GM12875 (cell line): Measurements from ENCODE around the gene IGSF10.
A peak's percentile ranks its signal among the peaks of the same experiment; 100 is the strongest.

Experiments
- H3K4me3 ChIP-seq: one replicate; pipeline ENCODE4 v1.5.1; 2011; ENCODE audit warnings: low read depth, low read length, control low read depth
- TF ChIP-seq, protein P1 (sequence below): IDR thresholded peaks from 2 replicates; pipeline ENCODE4 v1.5.1; 2011; ENCODE audit warnings: low read depth, mild to moderate bottlenecking, control low read depth, inconsistent platforms, low read length, moderate library complexity, borderline replicate concordance; ENCODE audit not compliant: insufficient read depth

The IGSF10 gene

GRCh38 chr3:151477591-151478334, 16.9 kb upstream of the IGSF10 start:
- TF ChIP-seq, protein P1, sequence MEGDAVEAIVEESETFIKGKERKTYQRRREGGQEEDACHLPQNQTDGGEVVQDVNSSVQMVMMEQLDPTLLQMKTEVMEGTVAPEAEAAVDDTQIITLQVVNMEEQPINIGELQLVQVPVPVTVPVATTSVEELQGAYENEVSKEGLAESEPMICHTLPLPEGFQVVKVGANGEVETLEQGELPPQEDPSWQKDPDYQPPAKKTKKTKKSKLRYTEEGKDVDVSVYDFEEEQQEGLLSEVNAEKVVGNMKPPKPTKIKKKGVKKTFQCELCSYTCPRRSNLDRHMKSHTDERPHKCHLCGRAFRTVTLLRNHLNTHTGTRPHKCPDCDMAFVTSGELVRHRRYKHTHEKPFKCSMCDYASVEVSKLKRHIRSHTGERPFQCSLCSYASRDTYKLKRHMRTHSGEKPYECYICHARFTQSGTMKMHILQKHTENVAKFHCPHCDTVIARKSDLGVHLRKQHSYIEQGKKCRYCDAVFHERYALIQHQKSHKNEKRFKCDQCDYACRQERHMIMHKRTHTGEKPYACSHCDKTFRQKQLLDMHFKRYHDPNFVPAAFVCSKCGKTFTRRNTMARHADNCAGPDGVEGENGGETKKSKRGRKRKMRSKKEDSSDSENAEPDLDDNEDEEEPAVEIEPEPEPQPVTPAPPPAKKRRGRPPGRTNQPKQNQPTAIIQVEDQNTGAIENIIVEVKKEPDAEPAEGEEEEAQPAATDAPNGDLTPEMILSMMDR = no peak
- no peak overlapping the region for H3K4me3 ChIP-seq

DNA sequence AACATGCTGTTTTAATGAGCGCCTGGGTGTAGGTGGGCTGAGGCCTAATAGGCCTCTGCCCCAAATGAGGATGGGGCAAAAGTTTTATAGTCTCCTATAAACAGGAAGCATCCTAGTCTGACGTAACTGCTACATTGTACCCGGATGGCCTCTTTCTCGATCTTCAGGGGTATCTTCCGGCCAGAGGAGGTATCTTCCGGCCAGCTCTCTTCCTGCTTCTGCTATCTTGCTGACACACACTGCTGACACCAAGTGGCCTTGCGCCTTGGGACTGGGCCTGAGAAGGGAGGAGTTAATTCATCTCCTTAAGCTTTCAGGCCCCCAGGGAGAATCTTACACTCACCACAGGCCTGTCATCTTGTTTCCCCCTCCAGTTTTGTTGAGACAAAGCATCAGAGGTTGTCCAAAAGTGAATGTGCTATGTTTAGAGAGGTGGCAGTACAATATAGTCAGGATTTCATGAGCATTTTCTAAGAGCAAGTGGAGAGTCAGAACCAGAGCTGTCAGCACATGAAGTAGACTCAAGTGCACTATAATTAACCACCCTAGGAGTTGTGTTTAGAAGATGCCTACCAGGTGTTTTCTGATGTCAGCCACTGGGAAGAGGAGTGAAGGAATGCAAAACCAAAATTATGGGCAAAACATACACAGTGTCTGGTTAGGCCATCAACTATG, 15.6 kb upstream of the IGSF10 start:
- TF ChIP-seq, protein P1 = no peak
- no peak overlapping the region for H3K4me3 ChIP-seq

DNA sequence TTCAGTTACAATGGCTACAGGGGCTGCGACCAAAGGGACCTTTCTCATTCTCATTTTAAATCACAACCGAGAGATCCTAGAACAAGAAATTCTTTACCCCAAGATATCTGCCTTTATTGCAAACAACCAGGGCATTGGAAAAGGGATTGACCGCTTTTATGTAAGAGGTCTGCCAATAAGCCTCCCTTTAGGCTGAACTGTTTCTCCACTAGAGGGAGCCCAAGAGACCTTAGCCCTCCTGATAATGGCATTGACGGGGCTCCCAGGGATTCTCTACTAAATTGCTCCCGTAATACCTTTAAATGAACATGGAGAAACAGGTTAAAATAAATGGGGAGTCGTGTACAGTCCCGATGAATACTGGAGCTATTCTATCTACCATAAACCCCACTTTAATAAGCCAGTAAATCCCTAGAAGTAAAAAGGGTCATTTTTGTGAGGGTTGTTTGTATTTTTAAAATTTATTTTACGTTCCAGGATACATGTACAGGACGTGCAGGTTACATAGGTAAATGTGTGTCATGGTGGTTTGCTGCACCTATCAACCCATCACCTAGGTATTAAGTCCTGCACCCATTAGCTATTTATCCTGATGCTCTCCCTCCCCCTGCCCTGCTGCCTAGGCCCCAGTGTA, 7.5 kb upstream of the IGSF10 start:
- TF ChIP-seq, protein P1 = peak; percentile 83
- no peak overlapping the region for H3K4me3 ChIP-seq

GRCh38 chr3:151467069-151467468, 6.2 kb upstream of the IGSF10 start:
- no peak overlapping the region for H3K4me3 ChIP-seq
- TF ChIP-seq, protein P1 = no peak

GRCh38 chr3:151462991-151463390, 2.1 kb upstream of the IGSF10 start:
- TF ChIP-seq, protein P1 = no peak

DNA sequence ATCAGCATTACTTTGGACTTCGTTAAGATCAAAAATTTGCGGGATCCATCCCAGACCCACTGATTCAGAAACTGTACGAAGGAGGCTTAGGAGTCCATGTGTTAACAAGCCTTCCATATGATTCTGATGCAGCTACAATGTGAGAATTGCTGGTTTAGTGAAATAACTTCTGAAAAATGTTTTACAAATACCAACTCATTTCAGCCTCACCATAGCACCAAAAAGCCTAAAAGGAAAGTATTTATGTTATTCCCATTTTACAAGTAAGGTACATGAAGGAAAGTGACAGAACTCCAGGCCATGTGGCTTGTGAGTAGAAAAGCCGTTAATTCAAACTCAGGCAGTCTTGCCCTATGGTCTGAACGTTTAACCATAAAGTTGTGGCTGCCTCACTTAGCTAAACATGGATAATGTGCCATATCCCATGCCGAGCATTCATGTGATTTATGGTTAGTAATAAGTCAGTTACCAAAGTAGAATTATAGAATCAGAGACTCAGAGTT, 1.5 kb upstream of the IGSF10 start:
- H3K4me3 ChIP-seq = no peak overlapping the region
- TF ChIP-seq, protein P1 = no peak

More at GRCh38 chr3:151462991-151463390, 2.1 kb upstream of the IGSF10 start:
- no peak overlapping the region for H3K4me3 ChIP-seq
